GM19438 (cell line): Measurements from ENCODE around the gene SSBP4.

Source experiments
- ATAC-seq: cut with Tn5 transposase; IDR thresholded peaks from one replicate; pipeline ENCODE4 v1.9.1; 2021; ENCODE audit warnings: low read depth; ENCODE audit not compliant: unreplicated experiment

SSBP4 gene

GRCh38 chr19:18481505-18482222, 62.5 kb downstream of the SSBP4 start:
- no peak for ATAC-seq

GRCh38 chr19:18483119-18483890, 64.1 kb downstream of the SSBP4 start:
- no peak for ATAC-seq
